ENCODE data around the gene CNKSR3.
"Not testable (repeated sequence)": the region's sequence is repeated elsewhere in the genome, so short reads cannot be mapped to it uniquely, and the experiment has no call there.

CNKSR3 gene

GRCh38 chr6:154510144-154510905, at the start of gene CNKSR3:
Gene CNKSR3 (minus strand): TSS chr6:154510685. CDS start chr6:154510114, 571 bp downstream.
- TF ChIP-seq POLR2A (IDR thresholded peaks at IDR 0.05; ENCODE audit: low read length) (peak; percentile 60), GATA1 (IDR thresholded peaks at IDR 0.05; ENCODE audit: low read depth, low read length) (no peak)
- DNase-seq: peak; percentile 90 to 91

- TF ChIP-seq POLR2A (IDR thresholded peaks at IDR 0.05; ENCODE audit: low read length) (no peak), GATA1 (IDR thresholded peaks at IDR 0.05; ENCODE audit: low read depth, low read length) (no peak)
- peak in 1 of 2 experiments; percentile 27 for DNase-seq
Measured at GRCh38 chr6:154558984-154559383, 48.5 kb upstream of the CNKSR3 start.

GRCh38 chr6:154558513-154558912, 48.0 kb upstream of the CNKSR3 start:
- DNase-seq: no peak
- TF ChIP-seq GATA1 (IDR thresholded peaks at IDR 0.05; ENCODE audit: low read depth, low read length): no peak
- no peak for TF ChIP-seq POLR2A (IDR thresholded peaks at IDR 0.05; ENCODE audit: low read length)

- DNase-seq: no peak
- TF ChIP-seq GATA1 (IDR thresholded peaks at IDR 0.05; ENCODE audit: low read depth, low read length) (no peak), POLR2A (IDR thresholded peaks at IDR 0.05; ENCODE audit: low read length) (no peak)
Measured at GRCh38 chr6:154555073-154555677, 44.7 kb upstream of the CNKSR3 start.

GRCh38 chr6:154554491-154554890, 44.0 kb upstream of the CNKSR3 start:
- DNase-seq: no peak
- no peak for TF ChIP-seq GATA1 (IDR thresholded peaks at IDR 0.05; ENCODE audit: low read depth, low read length)
- TF ChIP-seq POLR2A (IDR thresholded peaks at IDR 0.05; ENCODE audit: low read length): no peak

- no peak for DNase-seq
- TF ChIP-seq POLR2A (IDR thresholded peaks at IDR 0.05; ENCODE audit: low read length) (no peak), GATA1 (IDR thresholded peaks at IDR 0.05; ENCODE audit: low read depth, low read length) (no peak)
Measured at GRCh38 chr6:154550779-154551178, 40.3 kb upstream of the CNKSR3 start.

- DNase-seq: no peak
- TF ChIP-seq GATA1 (IDR thresholded peaks at IDR 0.05; ENCODE audit: low read depth, low read length) (no peak), POLR2A (IDR thresholded peaks at IDR 0.05; ENCODE audit: low read length) (no peak)
Measured at GRCh38 chr6:154549179-154549578, 38.7 kb upstream of the CNKSR3 start.

- TF ChIP-seq POLR2A (IDR thresholded peaks at IDR 0.05; ENCODE audit: low read length): no peak
- no peak for TF ChIP-seq GATA1 (IDR thresholded peaks at IDR 0.05; ENCODE audit: low read depth, low read length)
- DNase-seq: no peak
Measured at GRCh38 chr6:154548130-154548830, 37.8 kb upstream of the CNKSR3 start.

- TF ChIP-seq GATA1 (IDR thresholded peaks at IDR 0.05; ENCODE audit: low read depth, low read length) (no peak), POLR2A (IDR thresholded peaks at IDR 0.05; ENCODE audit: low read length) (no peak)
- DNase-seq: no peak
Measured at GRCh38 chr6:154543628-154544027, 33.1 kb upstream of the CNKSR3 start.

GRCh38 chr6:154542747-154543146, 32.3 kb upstream of the CNKSR3 start:
- TF ChIP-seq POLR2A (IDR thresholded peaks at IDR 0.05; ENCODE audit: low read length) (no peak), GATA1 (IDR thresholded peaks at IDR 0.05; ENCODE audit: low read depth, low read length) (no peak)
- no peak for DNase-seq

- not testable (repeated sequence) for DNase-seq
Measured at GRCh38 chr6:154541837-154542236, 31.4 kb upstream of the CNKSR3 start.

- TF ChIP-seq POLR2A (IDR thresholded peaks at IDR 0.05; ENCODE audit: low read length) (no peak), GATA1 (IDR thresholded peaks at IDR 0.05; ENCODE audit: low read depth, low read length) (no peak)
- no peak for DNase-seq
Measured at GRCh38 chr6:154539593-154540269, 29.2 kb upstream of the CNKSR3 start.

- DNase-seq: no peak
- TF ChIP-seq POLR2A (IDR thresholded peaks at IDR 0.05; ENCODE audit: low read length) (no peak), GATA1 (IDR thresholded peaks at IDR 0.05; ENCODE audit: low read depth, low read length) (no peak)
Measured at GRCh38 chr6:154538640-154539191, 28.2 kb upstream of the CNKSR3 start.

All from erythroblast (primary cell).